ENCODE measurements around the gene PIGC.

The PIGC gene

DNA sequence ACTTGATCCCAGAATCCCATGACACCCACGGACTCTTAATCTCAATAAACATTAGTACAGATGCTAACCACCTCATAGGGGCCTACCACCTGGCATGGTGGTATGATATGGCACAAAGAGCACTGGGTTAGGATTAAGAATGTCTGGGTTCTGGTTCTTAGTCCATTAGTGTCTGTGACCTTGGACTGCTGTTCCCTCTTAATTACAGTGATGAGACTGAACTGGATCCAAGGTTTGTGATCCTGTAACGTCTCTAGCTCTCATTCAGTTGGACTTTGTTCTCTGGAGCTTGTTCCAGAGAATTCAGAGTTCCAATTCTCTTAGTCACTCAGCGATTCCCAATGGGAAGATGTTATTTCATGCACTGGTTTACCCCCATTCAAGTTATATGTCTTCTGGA, 23.6 kb upstream of the PIGC start:
- CTCF ChIA-PET, result interaction anchor here (1.1 to 1.8 kb wide), 2 partner anchors 16 to 482 kb away, joined by 3 to 8 read pairs; no protein-coding TSS in a partner anchor

DNA sequence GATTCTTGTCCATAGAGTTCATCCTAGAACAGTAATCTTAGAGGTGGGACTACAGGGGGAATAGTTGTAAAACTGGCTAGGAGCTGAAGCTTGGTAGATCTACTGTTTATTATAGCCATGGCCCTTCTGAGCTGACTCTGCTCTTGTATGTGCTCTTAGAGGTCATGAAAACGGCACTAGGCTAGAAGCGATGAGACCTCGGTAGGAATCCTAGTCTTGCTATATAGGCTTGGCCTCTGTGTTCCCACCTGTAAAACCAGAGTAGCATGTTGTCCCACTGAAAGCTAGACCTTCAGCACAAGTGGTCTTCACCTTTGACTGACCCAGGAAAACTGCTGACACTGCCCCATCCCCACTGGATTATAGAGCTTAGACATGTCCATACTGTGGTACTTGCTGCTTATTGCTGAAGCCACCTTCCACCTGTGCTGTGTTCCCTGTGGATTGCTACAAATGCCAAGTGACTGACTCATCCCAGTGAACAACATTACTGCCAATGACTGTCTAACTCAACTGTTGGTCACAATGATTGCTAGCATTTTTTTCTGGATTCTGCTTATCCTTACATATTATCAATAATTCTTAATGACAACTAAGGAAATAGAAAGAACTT, 23.0 kb upstream of the PIGC start:
- Histone ChIP-seq H3K27ac (ENCODE audit: extremely low read depth, low read depth, low read length) (no peak overlapping the region), H3K36me3 (ENCODE audit: control insufficient read depth in 2 of 2, insufficient read depth in 1 of 2, low read length in 2 of 2) (no peaks in the 10 kb centered on the region), H3K9me3 (ENCODE audit: control insufficient read depth, insufficient read depth, low read depth, low read length) (no peaks in the 10 kb centered on the region), H3K4me1 (ENCODE audit: control insufficient read depth, insufficient read depth, low read length) (no peaks in the 10 kb centered on the region), H3K4me3 (ENCODE audit: low read depth, low read length) (no peak overlapping the region)
- TF ChIP-seq SP2 (tag by site-specific recombination; IDR thresholded peaks at IDR 0.05) (no peak), ZNF514 (tag by site-specific recombination; IDR thresholded peaks at IDR 0.05) (no peak), ZNF121 (tag by site-specific recombination; IDR thresholded peaks at IDR 0.05) (no peak), ZNF366 (tag by site-specific recombination; conservative IDR thresholded peaks at IDR 0.05) (no peak), ZEB2 (tag by site-specific recombination; IDR thresholded peaks at IDR 0.05) (no peak), ZNF391 (tag by site-specific recombination; IDR thresholded peaks at IDR 0.05; ENCODE audit: borderline replicate concordance, low read depth) (no peak), PRDM1 (tag by site-specific recombination; IDR thresholded peaks at IDR 0.05) (no peak), SCRT2 (tag by site-specific recombination; IDR thresholded peaks at IDR 0.05) (0 out of 2 replicates have a peak, but pooled peaks have one; percentile 17)
- POLR2A ChIA-PET, result no interaction called here
- CTCF ChIA-PET, result interaction anchor here (1.1 to 1.8 kb wide), 3 partner anchors 16 to 481 kb away, joined by 3 to 8 read pairs (median 3); no protein-coding TSS in a partner anchor

More for the DNA sequence above, 23.6 kb upstream of the PIGC start:
- no peaks in the 10 kb centered on the region for H3K9me3 ChIP-seq (ENCODE audit: control insufficient read depth, insufficient read depth, low read depth, low read length)
- H3K4me1 ChIP-seq (ENCODE audit: control insufficient read depth, insufficient read depth, low read length), result no peaks in the 10 kb centered on the region
- no peak overlapping the region for H3K27ac ChIP-seq (ENCODE audit: extremely low read depth, low read depth, low read length)
- no peak for TF ChIP-seq PRDM6 (tag by site-specific recombination; IDR thresholded peaks at IDR 0.05)
- TF ChIP-seq ZNF239 (tag by site-specific recombination; IDR thresholded peaks at IDR 0.05), result no peak
- no peak for TF ChIP-seq TRIM28 (IDR thresholded peaks at IDR 0.05; ENCODE audit: borderline replicate concordance, low read length)
- no peak for TF ChIP-seq ZBTB10 (tag by site-specific recombination; IDR thresholded peaks at IDR 0.05)
- no peak for TF ChIP-seq ZNF423 (tag by site-specific recombination; IDR thresholded peaks at IDR 0.05)
- no peak for TF ChIP-seq ZNF785 (tag by site-specific recombination; IDR thresholded peaks at IDR 0.05)
- no peak for TF ChIP-seq ZBTB7A (tag by site-specific recombination; IDR thresholded peaks at IDR 0.05; ENCODE audit: low read depth)
- H3K36me3 ChIP-seq (ENCODE audit: control insufficient read depth in 2 of 2, insufficient read depth in 1 of 2, low read length in 2 of 2), result no peaks in the 10 kb centered on the region
- H3K4me3 ChIP-seq (ENCODE audit: low read depth, low read length), result no peak overlapping the region
- POLR2A ChIA-PET, result no interaction called here

GRCh38 chr1:172465617-172466016, 21.7 kb upstream of the PIGC start:
- H3K4me3 ChIP-seq (ENCODE audit: low read depth, low read length), result no peak overlapping the region
- H3K36me3 ChIP-seq (ENCODE audit: control insufficient read depth in 2 of 2, insufficient read depth in 1 of 2, low read length in 2 of 2), result no peaks in the 10 kb centered on the region
- ChIA-PET POLR2A (no interaction called here), CTCF (interaction anchor here (1.4 to 1.8 kb wide), 2 partner anchors 15 to 17 kb away, joined by 3 to 8 read pairs; no protein-coding TSS in a partner anchor)
- H3K9me3 ChIP-seq (ENCODE audit: control insufficient read depth, insufficient read depth, low read depth, low read length), result no peaks in the 10 kb centered on the region
- H3K27ac ChIP-seq (ENCODE audit: extremely low read depth, low read depth, low read length), result no peak overlapping the region
- no peaks in the 10 kb centered on the region for H3K4me1 ChIP-seq (ENCODE audit: control insufficient read depth, insufficient read depth, low read length)
- TF ChIP-seq ZNF391 (tag by site-specific recombination; IDR thresholded peaks at IDR 0.05; ENCODE audit: borderline replicate concordance, low read depth), result no peak
- no peak for TF ChIP-seq ZNF155 (tag by site-specific recombination; IDR thresholded peaks at IDR 0.05)
- no peak for TF ChIP-seq MYNN (tag by site-specific recombination; IDR thresholded peaks at IDR 0.05; ENCODE audit: borderline replicate concordance)
- no peak for TF ChIP-seq ZNF530 (tag by site-specific recombination; IDR thresholded peaks at IDR 0.05; ENCODE audit: low read depth)
- no peak for TF ChIP-seq ZNF398 (tag by site-specific recombination; IDR thresholded peaks at IDR 0.05)
- no peak for TF ChIP-seq PBX3 (CRISPR knock-in tag; IDR thresholded peaks at IDR 0.05)
- no peak for TF ChIP-seq ZNF707 (tag by site-specific recombination; IDR thresholded peaks at IDR 0.05)
